Measurements from ENCODE around the gene RDH16. TPM values are rescaled to one million over a fixed set of nuclear protein-coding genes. Genes with fewer than 3 reads are reported as not detected.
"Not testable (repeated sequence)": the region's sequence is repeated elsewhere in the genome, so short reads cannot be mapped to it uniquely, and the experiment has no call there.

The RDH16 gene
- total and polyA plus RNA-seq, 8 donors = 0.20 to 1.1 (median 0.79) TPM

GRCh38 chr12:56963557-56963956, 6.1 kb upstream of the RDH16 start:
- H3K36me3 ChIP-seq; H3K4me3 ChIP-seq; ATAC-seq; H3K4me1 ChIP-seq; H3K9me3 ChIP-seq; H3K27me3 ChIP-seq; H3K27ac ChIP-seq; intact Hi-C loops (cut with DNase I): not testable (repeated sequence)
- peak in 1 of 4 donors; percentile 37 for DNase-seq

- ATAC-seq; H3K36me3 ChIP-seq; H3K4me1 ChIP-seq; H3K4me3 ChIP-seq; H3K27ac ChIP-seq; H3K27me3 ChIP-seq; intact Hi-C loops (cut with DNase I); DNase-seq: not testable (repeated sequence)
- peaks cover 0 to 14% of the 10 kb centered on the region in 2 donors for H3K9me3 ChIP-seq
These were observed 4.8 kb upstream of the RDH16 start for GRCh38 chr12:56962247-56962646.

- Histone ChIP-seq H3K27me3 (no peaks in the 10 kb centered on the region), H3K4me1 (peaks cover 0 to 10% of the 10 kb centered on the region in 2 donors), H3K27ac (no peak overlapping the region), H3K36me3 (no peaks in the 10 kb centered on the region), H3K9me3 (peaks cover 0 to 10% of the 10 kb centered on the region in 2 donors), H3K4me3 (no peak overlapping the region)
- no peak for DNase-seq
- ATAC-seq = no peak
- intact Hi-C loops (cut with DNase I) = no loop called here
- no peak for TF ChIP-seq CTCF (IDR thresholded peaks at IDR 0.05)
These were observed 1.0 kb upstream of the RDH16 start for GRCh38 chr12:56958422-56958821.

- DNase-seq (no peak), ATAC-seq (peak; percentile 59)
- intact Hi-C loops (cut with DNase I) = no loop called here
- Histone ChIP-seq H3K4me1 (peaks cover 0 to 10% of the 10 kb centered on the region in 2 donors), H3K27ac (no peak overlapping the region), H3K36me3 (no peaks in the 10 kb centered on the region), H3K4me3 (no peak overlapping the region), H3K27me3 (no peaks in the 10 kb centered on the region), H3K9me3 (peaks cover 0 to 10% of the 10 kb centered on the region in 2 donors)
- TF ChIP-seq CTCF (IDR thresholded peaks at IDR 0.05) = no peak
These were observed 1.7 kb downstream of the RDH16 start for GRCh38 chr12:56955631-56956256.

- Histone ChIP-seq H3K27me3 (no peaks in the 10 kb centered on the region), H3K4me1 (peaks cover 0 to 10% of the 10 kb centered on the region in 2 donors), H3K9me3 (peaks cover 0 to 10% of the 10 kb centered on the region in 2 donors), H3K4me3 (no peak overlapping the region), H3K36me3 (no peaks in the 10 kb centered on the region), H3K27ac (no peak overlapping the region)
- intact Hi-C loops (cut with DNase I) = no loop called here
- no peak for ATAC-seq
- TF ChIP-seq CTCF (IDR thresholded peaks at IDR 0.05) = no peak
- peak in 1 of 4 donors; percentile 17 for DNase-seq
These were observed 2.5 kb downstream of the RDH16 start for GRCh38 chr12:56954958-56955355.

GRCh38 chr12:56954057-56954957, 3.1 kb downstream of the RDH16 start:
- ATAC-seq (no peak), DNase-seq (no peak)

More at GRCh38 chr12:56954057-56954957, 3.1 kb downstream of the RDH16 start:
- Histone ChIP-seq H3K4me1 (peaks cover 0 to 10% of the 10 kb centered on the region in 2 donors), H3K27ac (no peak overlapping the region), H3K4me3 (no peak overlapping the region), H3K27me3 (no peaks in the 10 kb centered on the region), H3K36me3 (no peaks in the 10 kb centered on the region), H3K9me3 (peaks cover 0 to 10% of the 10 kb centered on the region in 2 donors)
- intact Hi-C loops (cut with DNase I) = no loop called here
- TF ChIP-seq CTCF (IDR thresholded peaks at IDR 0.05) = no peak
